Lower leg skin (tissue), 3 donors: ENCODE measurements around the gene RERE.

ENCODE experiments used
- POLR2A ChIP-seq, 2 donors: fragments of 450-650 bp; IDR thresholded peaks; one replicate each; pipeline ENCODE4 v1.6.1; 2016 to 2017; ENCODE audit warnings: antibody characterized with exemption in 2 of 2, mild to moderate bottlenecking in 1 of 2, moderate library complexity in 1 of 2
- TF ChIP-seq, protein P1 (sequence below), 3 donors: fragments of 450-650 bp; IDR thresholded peaks; one replicate each; pipeline ENCODE4 v1.5.1; 2016; ENCODE audit warnings: antibody characterized with exemption in 3 of 3, mild to moderate bottlenecking in 3 of 3, moderate library complexity in 2 of 3

DNA sequence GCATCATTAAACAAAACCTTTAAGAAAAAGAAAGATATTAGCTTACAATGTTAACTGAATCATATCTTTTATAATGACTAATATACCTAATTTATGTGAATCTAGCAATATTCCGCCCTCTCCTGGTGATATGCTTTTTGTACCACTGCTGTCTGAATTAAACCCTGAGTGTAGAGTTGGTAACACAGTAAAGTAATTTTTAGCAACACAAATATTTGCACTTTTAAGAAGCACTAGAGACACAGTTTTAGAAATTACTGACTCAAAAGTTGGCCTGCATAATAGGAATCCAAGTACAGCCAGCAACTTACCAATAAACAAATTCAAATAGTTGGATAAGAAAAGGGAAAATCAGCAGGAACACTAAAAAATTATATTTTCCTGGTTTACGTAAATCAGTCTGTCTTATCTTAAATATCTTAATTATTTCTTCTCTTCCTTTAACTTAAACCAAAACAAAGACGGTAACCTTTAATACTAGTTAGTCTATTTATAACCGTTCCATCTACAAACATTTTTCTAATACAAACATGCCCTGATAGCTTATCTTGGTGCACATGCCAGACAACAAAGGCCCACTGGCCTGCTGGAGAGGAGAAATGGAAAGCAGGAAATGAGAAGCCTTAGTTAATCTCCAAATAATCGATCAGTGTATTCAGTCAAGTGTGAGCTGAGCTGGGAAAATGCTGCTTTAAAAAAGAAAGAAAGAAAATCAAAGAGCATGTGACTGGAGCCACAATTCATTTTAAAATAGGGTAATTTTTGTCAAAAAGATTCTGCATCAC lies 246.0 kb downstream of the RERE start:
- TF ChIP-seq POLR2A (IDR thresholded peaks at IDR 0.05) = no peak
- TF ChIP-seq, protein P1, sequence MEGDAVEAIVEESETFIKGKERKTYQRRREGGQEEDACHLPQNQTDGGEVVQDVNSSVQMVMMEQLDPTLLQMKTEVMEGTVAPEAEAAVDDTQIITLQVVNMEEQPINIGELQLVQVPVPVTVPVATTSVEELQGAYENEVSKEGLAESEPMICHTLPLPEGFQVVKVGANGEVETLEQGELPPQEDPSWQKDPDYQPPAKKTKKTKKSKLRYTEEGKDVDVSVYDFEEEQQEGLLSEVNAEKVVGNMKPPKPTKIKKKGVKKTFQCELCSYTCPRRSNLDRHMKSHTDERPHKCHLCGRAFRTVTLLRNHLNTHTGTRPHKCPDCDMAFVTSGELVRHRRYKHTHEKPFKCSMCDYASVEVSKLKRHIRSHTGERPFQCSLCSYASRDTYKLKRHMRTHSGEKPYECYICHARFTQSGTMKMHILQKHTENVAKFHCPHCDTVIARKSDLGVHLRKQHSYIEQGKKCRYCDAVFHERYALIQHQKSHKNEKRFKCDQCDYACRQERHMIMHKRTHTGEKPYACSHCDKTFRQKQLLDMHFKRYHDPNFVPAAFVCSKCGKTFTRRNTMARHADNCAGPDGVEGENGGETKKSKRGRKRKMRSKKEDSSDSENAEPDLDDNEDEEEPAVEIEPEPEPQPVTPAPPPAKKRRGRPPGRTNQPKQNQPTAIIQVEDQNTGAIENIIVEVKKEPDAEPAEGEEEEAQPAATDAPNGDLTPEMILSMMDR (IDR thresholded peaks at IDR 0.05) = no peak
